ENCODE results near the gene GPR15LG.

DNA sequence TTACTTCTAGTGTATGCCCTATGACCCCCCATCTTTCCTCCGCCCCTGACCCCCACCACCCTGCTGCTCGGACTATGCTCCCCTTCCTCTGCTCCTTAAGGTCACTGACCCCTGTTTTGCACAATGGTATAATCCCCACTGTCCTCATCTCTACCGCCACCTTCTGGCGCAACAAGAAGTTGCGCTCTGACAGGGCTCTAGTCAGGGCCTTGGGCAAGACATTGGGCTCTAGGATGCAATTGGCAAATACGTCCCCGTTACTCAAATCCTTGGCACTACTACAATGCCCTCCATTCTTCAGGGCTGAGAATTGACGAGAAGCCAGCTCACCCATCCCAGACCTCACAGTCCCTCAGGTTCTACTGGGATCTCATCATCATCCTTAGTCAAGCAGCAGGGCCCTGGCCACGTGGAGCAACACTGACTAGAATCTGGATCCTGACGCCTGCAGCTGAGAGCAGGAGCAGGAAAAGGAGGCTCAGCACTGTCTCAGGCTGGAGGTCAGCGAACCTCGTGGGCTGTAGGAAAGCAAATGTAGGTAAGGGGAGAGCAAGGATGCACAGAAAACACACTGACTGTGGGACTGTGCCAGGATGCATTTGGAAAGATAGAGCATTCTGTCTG, 41.1 kb downstream of the GPR15LG start:
- TF ChIP-seq, protein P1, sequence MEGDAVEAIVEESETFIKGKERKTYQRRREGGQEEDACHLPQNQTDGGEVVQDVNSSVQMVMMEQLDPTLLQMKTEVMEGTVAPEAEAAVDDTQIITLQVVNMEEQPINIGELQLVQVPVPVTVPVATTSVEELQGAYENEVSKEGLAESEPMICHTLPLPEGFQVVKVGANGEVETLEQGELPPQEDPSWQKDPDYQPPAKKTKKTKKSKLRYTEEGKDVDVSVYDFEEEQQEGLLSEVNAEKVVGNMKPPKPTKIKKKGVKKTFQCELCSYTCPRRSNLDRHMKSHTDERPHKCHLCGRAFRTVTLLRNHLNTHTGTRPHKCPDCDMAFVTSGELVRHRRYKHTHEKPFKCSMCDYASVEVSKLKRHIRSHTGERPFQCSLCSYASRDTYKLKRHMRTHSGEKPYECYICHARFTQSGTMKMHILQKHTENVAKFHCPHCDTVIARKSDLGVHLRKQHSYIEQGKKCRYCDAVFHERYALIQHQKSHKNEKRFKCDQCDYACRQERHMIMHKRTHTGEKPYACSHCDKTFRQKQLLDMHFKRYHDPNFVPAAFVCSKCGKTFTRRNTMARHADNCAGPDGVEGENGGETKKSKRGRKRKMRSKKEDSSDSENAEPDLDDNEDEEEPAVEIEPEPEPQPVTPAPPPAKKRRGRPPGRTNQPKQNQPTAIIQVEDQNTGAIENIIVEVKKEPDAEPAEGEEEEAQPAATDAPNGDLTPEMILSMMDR (IDR thresholded peaks at IDR 0.05) = no peak
- no peak for TF ChIP-seq POLR2A (IDR thresholded peaks at IDR 0.05)
